ACC112 (cell line): ENCODE measurements around the gene BMP3.
A peak's percentile ranks its signal among the peaks of the same experiment; 100 is the strongest.

Experiments used
- H2AFZ ChIP-seq: fragments of 200-600 bp; sonication (generic); one replicate; pipeline ENCODE4 v1.6.0; 2017; ENCODE audit warnings: antibody characterized with exemption, low read length; ENCODE audit not compliant: unreplicated experiment
- H3K27ac ChIP-seq: fragments of 200-600 bp; sonication (generic); 2 replicates; pipeline ENCODE4 v1.5.1; 2014; ENCODE audit warnings: low read depth, mild to moderate bottlenecking, antibody characterized with exemption, low read length, moderate library complexity
- H3K27me3 ChIP-seq: fragments of 200-600 bp; sonication (generic); 2 replicates; pipeline ENCODE4 v1.6.1; 2014; ENCODE audit warnings: mild to moderate bottlenecking, antibody characterized with exemption, low read length, moderate library complexity, mixed read lengths; ENCODE audit not compliant: insufficient read depth
- H3K36me3 ChIP-seq: fragments of 200-600 bp; sonication (generic); 2 replicates; pipeline ENCODE4 v1.6.1; 2016; ENCODE audit warnings: mild to moderate bottlenecking, antibody characterized with exemption, low read length, moderate library complexity, mixed read lengths; ENCODE audit not compliant: insufficient read depth
- H3K4me1 ChIP-seq: fragments of 200-600 bp; sonication (generic); one replicate; pipeline ENCODE4 v1.6.1; 2016; ENCODE audit warnings: low read length, mixed read lengths; ENCODE audit not compliant: insufficient read depth, unreplicated experiment, control insufficient read depth
- H3K4me3 ChIP-seq: fragments of 200-600 bp; sonication (generic); 2 replicates; pipeline ENCODE4 v1.5.1; 2014; ENCODE audit warnings: mild to moderate bottlenecking, low read depth, low read length
- H3K79me2 ChIP-seq: fragments of 200-600 bp; sonication (generic); one replicate; pipeline ENCODE4 v1.6.0; 2016; ENCODE audit warnings: low read length; ENCODE audit not compliant: control insufficient read depth, unreplicated experiment, insufficient read depth

BMP3 gene

DNA sequence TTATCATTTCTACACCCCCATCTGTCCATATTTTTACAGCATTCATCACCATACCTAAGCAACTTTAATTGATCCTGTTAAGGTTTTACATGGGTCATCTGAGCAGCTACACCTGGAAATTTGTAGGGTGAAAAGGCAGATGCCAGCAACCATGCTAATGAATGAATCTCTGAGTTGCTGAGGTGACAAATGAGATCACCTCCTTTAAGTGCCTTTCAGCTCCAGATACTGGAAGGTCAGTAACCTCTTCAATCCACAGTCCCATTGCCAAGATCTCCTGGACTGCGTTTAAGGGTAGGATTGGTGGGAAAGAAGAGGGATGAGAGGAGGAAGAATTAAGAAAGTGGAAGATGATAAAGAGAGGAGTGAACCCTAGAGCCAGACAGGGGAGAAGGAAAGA is 8.5 kb upstream of the BMP3 start:
- Histone ChIP-seq H3K27me3 (peaks cover 64% of the 10 kb centered on the region), H3K27ac (no peak overlapping the region), H3K79me2 (no peaks in the 10 kb centered on the region), H3K36me3 (no peaks in the 10 kb centered on the region), H2AFZ (no peak overlapping the region), H3K4me3 (no peak overlapping the region), H3K4me1 (no peaks in the 10 kb centered on the region)

DNA sequence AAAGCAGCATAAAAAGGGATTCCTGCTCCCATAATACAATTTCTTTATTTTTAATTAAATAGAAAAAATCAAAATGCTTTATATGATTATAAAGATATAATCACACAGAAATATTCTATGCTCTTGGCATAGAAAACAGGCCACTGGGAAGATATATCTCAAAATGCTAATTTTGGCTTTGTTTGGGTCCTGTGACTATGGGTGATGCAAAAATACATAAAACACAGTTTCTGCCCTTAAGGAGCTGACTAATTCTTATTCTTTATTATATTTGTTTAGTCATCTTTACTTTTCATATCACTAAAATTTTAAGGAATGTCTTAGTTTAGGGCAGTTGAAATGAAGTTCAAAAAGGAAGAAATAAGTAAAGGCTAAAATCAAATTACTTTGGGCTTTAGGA is 7.0 kb upstream of the BMP3 start:
- no peaks in the 10 kb centered on the region for H3K79me2 ChIP-seq
- H3K4me1 ChIP-seq = no peaks in the 10 kb centered on the region
- H3K4me3 ChIP-seq = no peak overlapping the region
- H3K27ac ChIP-seq = no peak overlapping the region
- H3K36me3 ChIP-seq = no peaks in the 10 kb centered on the region
- no peak overlapping the region for H2AFZ ChIP-seq
- H3K27me3 ChIP-seq = peaks cover 79% of the 10 kb centered on the region

DNA sequence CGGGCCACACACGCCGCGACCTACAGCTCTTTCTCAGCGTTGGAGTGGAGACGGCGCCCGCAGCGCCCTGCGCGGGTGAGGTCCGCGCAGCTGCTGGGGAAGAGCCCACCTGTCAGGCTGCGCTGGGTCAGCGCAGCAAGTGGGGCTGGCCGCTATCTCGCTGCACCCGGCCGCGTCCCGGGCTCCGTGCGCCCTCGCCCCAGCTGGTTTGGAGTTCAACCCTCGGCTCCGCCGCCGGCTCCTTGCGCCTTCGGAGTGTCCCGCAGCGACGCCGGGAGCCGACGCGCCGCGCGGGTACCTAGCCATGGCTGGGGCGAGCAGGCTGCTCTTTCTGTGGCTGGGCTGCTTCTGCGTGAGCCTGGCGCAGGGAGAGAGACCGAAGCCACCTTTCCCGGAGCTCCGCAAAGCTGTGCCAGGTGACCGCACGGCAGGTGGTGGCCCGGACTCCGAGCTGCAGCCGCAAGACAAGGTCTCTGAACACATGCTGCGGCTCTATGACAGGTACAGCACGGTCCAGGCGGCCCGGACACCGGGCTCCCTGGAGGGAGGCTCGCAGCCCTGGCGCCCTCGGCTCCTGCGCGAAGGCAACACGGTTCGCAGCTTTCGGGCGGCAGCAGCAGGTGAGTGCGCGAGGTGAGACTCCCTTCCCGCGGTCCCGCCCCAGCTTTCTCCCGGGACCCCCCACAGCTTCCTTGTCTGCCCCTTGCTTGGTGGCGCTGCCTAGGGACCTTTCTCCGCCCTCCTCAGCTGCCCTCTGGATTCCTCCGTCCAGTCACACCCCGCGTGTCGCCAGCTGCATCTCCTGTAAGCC is 678 bp downstream of the BMP3 start:
- Histone ChIP-seq H3K27ac (no peak overlapping the region), H2AFZ (peak overlapping the region; percentile 88), H3K79me2 (no peaks in the 10 kb centered on the region), H3K36me3 (no peaks in the 10 kb centered on the region), H3K4me1 (no peaks in the 10 kb centered on the region), H3K27me3 (peaks cover 87% of the 10 kb centered on the region), H3K4me3 (peak overlapping the region; percentile 80)

DNA sequence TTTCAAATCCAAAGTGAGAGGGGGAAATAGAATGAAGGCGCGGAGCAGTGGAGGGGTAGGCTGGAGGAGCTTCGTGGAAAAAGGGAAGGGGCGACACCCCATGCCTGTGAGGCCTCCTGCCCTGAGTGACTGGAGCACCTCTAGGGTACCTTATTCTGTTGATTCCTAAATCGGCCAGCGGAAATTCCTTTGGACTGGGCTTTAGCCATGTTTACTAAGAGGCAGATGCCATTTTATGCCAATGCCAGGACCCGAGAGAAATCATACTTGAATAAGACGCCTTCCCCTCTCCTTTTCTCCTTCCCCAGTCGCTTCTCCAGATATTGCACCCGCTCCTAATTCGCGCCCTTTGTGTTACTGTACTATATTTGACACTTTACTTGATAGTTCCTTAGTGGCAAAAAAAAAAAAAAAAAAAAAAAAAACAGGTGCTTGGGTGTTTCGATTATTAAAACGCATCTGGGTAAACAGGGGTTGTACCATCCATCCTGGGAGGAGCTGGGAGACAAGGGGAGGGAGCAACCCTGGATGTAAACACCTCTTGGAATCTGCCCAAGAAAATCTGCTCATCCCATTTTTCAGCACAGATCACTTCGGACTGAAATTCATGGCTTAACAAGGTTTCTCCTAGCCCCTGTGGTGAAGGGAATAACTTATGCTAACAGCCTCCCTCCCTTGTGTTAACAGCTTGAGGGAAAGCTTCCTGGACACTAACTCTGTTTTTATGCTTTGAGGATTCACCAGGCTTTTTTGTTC is 1.5 kb downstream of the BMP3 start:
- no peaks in the 10 kb centered on the region for H3K79me2 ChIP-seq
- H3K4me3 ChIP-seq = peak overlapping the region; percentile 80; the same call in 1 of the 2 replicates
- H3K36me3 ChIP-seq = no peaks in the 10 kb centered on the region
- no peak overlapping the region for H2AFZ ChIP-seq
- H3K27ac ChIP-seq = no peak overlapping the region
- H3K4me1 ChIP-seq = no peaks in the 10 kb centered on the region
- H3K27me3 ChIP-seq = peaks cover 79% of the 10 kb centered on the region

DNA sequence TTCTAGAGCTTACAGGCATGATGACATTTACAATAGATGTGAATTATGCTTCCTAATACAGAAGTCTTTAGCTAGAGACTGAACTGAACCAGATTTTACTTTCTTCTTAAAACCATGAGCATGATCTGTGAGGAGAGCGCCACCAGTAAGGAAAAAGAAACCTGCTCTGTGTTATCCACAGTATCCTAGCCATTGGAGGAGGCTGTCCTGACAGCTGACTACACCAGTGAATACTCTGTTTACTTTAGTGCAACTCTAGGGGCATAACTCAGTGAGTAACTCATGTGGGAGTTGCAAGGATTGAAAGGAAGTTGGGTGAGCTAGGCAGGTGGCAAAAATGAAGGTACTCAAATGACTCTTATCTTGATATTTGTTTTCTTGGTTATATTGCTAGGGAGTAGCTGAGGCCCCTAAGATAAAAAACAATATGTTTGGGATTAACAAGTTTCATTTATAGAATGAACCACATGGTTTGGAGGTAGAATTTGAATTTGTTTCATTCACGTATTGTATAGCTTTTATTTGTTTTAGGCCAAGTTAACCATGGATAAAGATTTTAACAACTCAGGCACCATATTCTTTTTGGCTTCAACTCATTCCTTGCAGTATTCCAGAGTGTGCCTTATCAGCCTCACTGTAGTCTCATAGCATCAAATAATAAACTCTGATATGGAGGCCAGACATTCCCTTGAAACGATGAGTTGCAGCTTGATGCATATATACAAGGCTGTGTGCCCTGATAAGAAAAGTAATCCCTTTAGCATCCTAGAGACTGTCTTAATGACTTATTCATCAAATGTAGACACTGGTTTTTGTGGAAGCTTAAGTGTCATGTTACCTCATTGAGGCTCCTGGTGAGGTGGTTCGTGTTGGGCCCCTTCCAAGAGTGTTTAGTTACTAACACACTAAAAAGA is 2.5 kb downstream of the BMP3 start:
- Histone ChIP-seq H3K27ac (no peak overlapping the region), H3K79me2 (no peaks in the 10 kb centered on the region), H2AFZ (no peak overlapping the region), H3K27me3 (peaks cover 69% of the 10 kb centered on the region), H3K4me3 (no peak overlapping the region), H3K36me3 (no peaks in the 10 kb centered on the region), H3K4me1 (no peaks in the 10 kb centered on the region)

DNA sequence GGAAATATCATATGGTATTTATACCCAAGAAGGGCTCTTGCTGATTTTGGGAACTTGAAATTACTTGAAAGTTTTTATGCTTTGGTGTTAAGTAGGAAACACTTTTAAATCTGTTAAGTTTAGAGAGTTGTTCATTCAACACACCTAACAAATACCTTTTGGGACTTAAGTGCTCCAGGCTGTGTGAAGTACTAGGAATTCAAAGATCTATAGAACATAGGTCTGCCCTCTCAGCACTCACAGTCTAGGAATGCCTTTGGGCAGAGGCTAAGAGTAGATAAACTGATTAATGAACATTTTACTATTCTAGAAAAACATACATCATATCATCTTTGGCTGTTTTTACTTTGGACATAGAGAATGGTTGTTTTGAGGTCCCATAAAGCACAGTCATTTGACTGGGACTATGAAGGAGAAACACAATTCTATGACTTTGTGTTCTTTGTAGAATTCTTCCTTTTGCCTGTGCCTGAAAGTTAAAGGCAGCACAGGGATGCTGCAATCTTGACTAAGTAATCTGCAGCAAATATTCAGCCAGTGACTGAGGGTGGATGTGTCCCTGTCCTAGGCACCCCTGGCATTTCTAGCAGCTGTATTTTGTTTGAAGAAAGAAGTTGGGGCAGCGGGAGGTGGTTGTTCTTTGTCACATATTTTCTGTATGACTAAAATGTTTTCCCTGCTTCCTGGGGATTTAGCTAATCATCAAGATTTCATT is 8.3 kb downstream of the BMP3 start:
- peaks cover 24% of the 10 kb centered on the region for H3K27me3 ChIP-seq
- H3K4me3 ChIP-seq = no peak overlapping the region
- no peak overlapping the region for H2AFZ ChIP-seq
- H3K4me1 ChIP-seq = peaks cover 14% of the 10 kb centered on the region
- H3K79me2 ChIP-seq = no peaks in the 10 kb centered on the region
- H3K27ac ChIP-seq = no peak overlapping the region
- H3K36me3 ChIP-seq = no peaks in the 10 kb centered on the region

DNA sequence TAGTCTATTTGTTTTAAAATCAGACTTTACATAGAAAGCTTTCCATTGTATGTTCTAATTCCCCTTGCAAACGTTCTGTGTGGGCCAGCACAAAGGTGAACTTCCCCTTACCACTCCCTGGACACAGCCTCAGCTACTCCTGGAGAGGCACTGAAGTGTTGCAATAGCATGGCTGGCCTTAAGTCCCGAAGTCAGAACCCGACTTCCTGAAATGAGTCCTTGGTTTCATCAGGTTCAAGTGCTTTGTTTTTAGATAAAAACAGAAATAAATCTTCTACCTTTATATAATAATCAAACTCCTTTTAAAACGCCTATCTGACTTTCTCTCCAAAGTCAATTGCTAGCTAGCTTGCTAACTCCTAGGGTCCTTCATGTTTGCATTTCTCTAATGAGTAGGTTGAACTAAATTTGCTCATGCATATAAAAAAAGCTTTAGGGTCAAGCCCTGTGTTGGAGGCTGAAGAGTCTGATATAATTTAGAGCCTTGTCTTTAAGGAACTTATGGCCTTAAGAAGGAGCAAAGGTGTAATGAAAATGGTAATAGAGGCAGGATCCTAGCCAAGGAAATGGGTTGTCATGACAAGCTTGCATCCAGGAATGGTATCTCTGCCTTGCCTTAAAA is 9.0 kb downstream of the BMP3 start:
- H3K27ac ChIP-seq = no peak overlapping the region
- no peak overlapping the region for H3K4me3 ChIP-seq
- no peaks in the 10 kb centered on the region for H3K79me2 ChIP-seq
- no peaks in the 10 kb centered on the region for H3K36me3 ChIP-seq
- H2AFZ ChIP-seq = no peak overlapping the region
- peaks cover 14% of the 10 kb centered on the region for H3K4me1 ChIP-seq
- H3K27me3 ChIP-seq = peaks cover 23% of the 10 kb centered on the region

DNA sequence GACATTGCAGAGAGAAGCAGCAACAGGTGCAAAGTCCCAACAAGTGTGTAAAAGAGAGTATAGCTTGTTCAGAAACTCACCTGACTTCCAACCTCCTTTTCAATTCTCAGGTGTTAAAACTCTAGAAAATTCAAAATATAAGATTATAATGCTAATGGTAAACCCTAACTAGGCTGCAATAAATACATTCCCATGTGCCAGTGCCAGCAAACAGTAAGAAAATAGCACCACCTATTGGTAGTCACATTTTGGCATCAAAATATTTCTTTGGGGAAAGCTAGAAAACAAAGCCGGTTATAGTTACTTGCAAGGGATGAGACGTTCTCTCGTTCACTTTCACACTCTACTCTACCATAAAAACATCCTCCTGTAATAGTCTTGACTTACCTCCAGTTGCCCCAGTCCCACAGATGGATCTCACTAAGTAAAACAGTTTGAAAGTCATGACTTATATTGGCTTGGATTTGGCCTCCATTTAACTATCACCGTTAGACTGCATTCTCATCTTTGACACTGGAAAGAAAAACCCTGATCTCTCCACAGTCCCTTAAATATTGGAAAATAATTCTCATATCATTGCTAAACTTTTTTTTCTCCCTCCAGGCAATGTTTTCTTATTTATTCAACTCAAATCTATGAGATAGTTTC is 9.6 kb downstream of the BMP3 start:
- Histone ChIP-seq H3K79me2 (no peaks in the 10 kb centered on the region), H3K36me3 (no peaks in the 10 kb centered on the region), H3K27me3 (peaks cover 25% of the 10 kb centered on the region), H3K4me1 (peaks cover 14% of the 10 kb centered on the region), H3K27ac (no peak overlapping the region), H3K4me3 (no peak overlapping the region), H2AFZ (peak overlapping the region; percentile 70)

DNA sequence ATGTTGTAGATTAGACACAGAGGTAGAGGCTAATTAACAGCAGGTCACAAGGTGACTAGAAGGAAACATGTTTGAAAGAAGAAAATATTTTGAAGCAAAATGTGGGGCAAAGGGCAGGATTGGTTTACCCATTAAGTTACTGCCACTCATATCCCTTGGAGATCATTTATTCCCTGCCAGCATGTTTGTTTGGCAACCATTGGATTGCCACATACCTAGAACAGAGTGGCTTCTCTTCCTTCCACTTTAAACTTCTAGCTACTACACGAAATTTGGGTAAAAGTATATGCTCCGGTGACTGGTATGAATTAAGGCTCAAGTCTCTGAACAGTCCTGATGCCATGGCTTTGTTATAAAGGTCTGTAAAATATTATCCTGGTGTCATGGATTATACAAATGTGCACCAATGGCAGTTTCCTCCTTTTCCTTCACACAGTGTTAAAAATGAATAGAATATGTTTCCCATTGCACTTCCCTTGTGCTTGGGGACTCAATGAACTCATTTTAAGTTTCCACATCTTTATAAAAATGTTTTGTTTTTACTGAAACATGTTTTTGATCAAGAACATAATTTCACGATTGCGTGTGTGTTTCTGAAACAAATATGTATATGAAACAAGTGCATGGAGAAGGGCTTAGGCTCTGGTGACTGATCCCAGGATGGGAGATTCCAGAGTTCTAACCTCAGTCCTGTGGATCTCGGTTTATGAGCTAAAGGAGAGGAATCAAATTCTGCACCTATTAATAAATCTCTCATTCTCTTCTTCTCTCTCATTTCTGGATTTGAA is 12.3 kb downstream of the BMP3 start:
- peaks cover 14% of the 10 kb centered on the region for H3K4me1 ChIP-seq
- H3K4me3 ChIP-seq = no peak overlapping the region
- H3K36me3 ChIP-seq = no peaks in the 10 kb centered on the region
- H3K27me3 ChIP-seq = peaks cover 43% of the 10 kb centered on the region
- H3K79me2 ChIP-seq = no peaks in the 10 kb centered on the region
- no peak overlapping the region for H2AFZ ChIP-seq
- no peak overlapping the region for H3K27ac ChIP-seq
